HG03571 (cell line): ENCODE data around the gene FLNB.
A peak's percentile ranks its signal among the peaks of the same experiment; 100 is the strongest.

Experiments
- ATAC-seq: cut with Tn5 transposase; IDR thresholded peaks from one replicate; pipeline ENCODE4 v1.9.1; 2021; ENCODE audit not compliant: unreplicated experiment

The FLNB gene

GRCh38 chr3:58028902-58029301, 20.7 kb downstream of the FLNB start:
- ATAC-seq = no peak

GRCh38 chr3:58029842-58030584, 21.8 kb downstream of the FLNB start:
- ATAC-seq = no peak

GRCh38 chr3:58032186-58032585, 24.0 kb downstream of the FLNB start:
- ATAC-seq = no peak

GRCh38 chr3:58034738-58035523, 26.7 kb downstream of the FLNB start:
- peak; percentile 93 for ATAC-seq

GRCh38 chr3:58035524-58036255, 27.5 kb downstream of the FLNB start:
- ATAC-seq = no peak

- no peak for ATAC-seq
These were observed 28.2 kb downstream of the FLNB start for GRCh38 chr3:58036293-58037032.

GRCh38 chr3:58037141-58037910, 29.1 kb downstream of the FLNB start:
- no peak for ATAC-seq

GRCh38 chr3:58038675-58039292, 30.6 kb downstream of the FLNB start:
- ATAC-seq = no peak

- ATAC-seq = no peak
These were observed 31.4 kb downstream of the FLNB start for GRCh38 chr3:58039601-58040000.

GRCh38 chr3:58041182-58041825, 33.1 kb downstream of the FLNB start:
- ATAC-seq = peak; percentile 9

GRCh38 chr3:58041826-58042324, 33.7 kb downstream of the FLNB start:
- ATAC-seq = peak; percentile 82

GRCh38 chr3:58042947-58043707, 34.9 kb downstream of the FLNB start:
- ATAC-seq = no peak

GRCh38 chr3:58043933-58044332, 35.7 kb downstream of the FLNB start:
- no peak for ATAC-seq

- no peak for ATAC-seq
These were observed 36.7 kb downstream of the FLNB start for GRCh38 chr3:58044691-58045483.

- no peak for ATAC-seq
These were observed 39.6 kb downstream of the FLNB start for GRCh38 chr3:58047826-58048225.

- no peak for ATAC-seq
These were observed 40.1 kb downstream of the FLNB start for GRCh38 chr3:58048301-58048700.

GRCh38 chr3:58049143-58049785, 41.0 kb downstream of the FLNB start:
- ATAC-seq = no peak
